KMS-11 (cell line): Measurements from ENCODE around the gene MTX1.

Experiments used
- H2AFZ ChIP-seq: fragments of 200-600 bp; sonication (generic); 2 replicates; pipeline ENCODE4 v1.6.1; 2016; ENCODE audit warnings: antibody characterized with exemption, mixed run types, low read depth
- H3K27ac ChIP-seq: fragments of 200-600 bp; sonication (generic); 2 replicates; pipeline ENCODE4 v1.6.1; 2016; ENCODE audit warnings: mild to moderate bottlenecking, mixed run types
- H3K27me3 ChIP-seq: fragments of 200-600 bp; sonication (generic); 2 replicates; pipeline ENCODE4 v1.6.1; 2017; ENCODE audit warnings: mild to moderate bottlenecking, low read depth, mixed run types, moderate library complexity; ENCODE audit not compliant: insufficient read depth
- H3K36me3 ChIP-seq: fragments of 200-600 bp; sonication (generic); 2 replicates; pipeline ENCODE4 v1.6.1; 2017; ENCODE audit warnings: mild to moderate bottlenecking, mixed run types; ENCODE audit not compliant: insufficient read depth
- H3K4me1 ChIP-seq: fragments of 200-600 bp; sonication (generic); 2 replicates; pipeline ENCODE4 v1.6.1; 2016; ENCODE audit warnings: mild to moderate bottlenecking, low read depth, mixed run types; ENCODE audit not compliant: poor library complexity, severe bottlenecking
- H3K4me2 ChIP-seq: fragments of 200-600 bp; sonication (generic); 2 replicates; pipeline ENCODE4 v1.7.0; 2016; ENCODE audit warnings: mild to moderate bottlenecking, mixed run types
- H3K4me3 ChIP-seq: fragments of 200-600 bp; sonication (generic); IDR thresholded peaks from 2 replicates; pipeline ENCODE4 v1.6.1; 2017; ENCODE audit warnings: low read depth, low read length, mixed read lengths; ENCODE audit not compliant: insufficient read depth
- H3K79me2 ChIP-seq: fragments of 200-600 bp; sonication (generic); 2 replicates; pipeline ENCODE4 v1.6.1; 2016; ENCODE audit warnings: low read depth, mixed run types; ENCODE audit not compliant: insufficient read depth
- H3K9ac ChIP-seq: fragments of 200-600 bp; sonication (generic); 2 replicates; pipeline ENCODE4 v1.6.1; 2016; ENCODE audit warnings: mild to moderate bottlenecking, mixed run types
- H4K20me1 ChIP-seq: fragments of 200-600 bp; sonication (generic); 2 replicates; pipeline ENCODE4 v1.6.1; 2016; ENCODE audit warnings: mild to moderate bottlenecking, mixed run types; ENCODE audit not compliant: insufficient read depth
- TF ChIP-seq, protein P1 (sequence below): fragments of 200-600 bp; sonication (generic); conservative IDR thresholded peaks from 2 replicates; pipeline ENCODE4 v1.6.1; 2017; ENCODE audit warnings: low read depth, mild to moderate bottlenecking, antibody characterized with exemption, low read length, moderate library complexity, mixed read lengths

The MTX1 gene

DNA sequence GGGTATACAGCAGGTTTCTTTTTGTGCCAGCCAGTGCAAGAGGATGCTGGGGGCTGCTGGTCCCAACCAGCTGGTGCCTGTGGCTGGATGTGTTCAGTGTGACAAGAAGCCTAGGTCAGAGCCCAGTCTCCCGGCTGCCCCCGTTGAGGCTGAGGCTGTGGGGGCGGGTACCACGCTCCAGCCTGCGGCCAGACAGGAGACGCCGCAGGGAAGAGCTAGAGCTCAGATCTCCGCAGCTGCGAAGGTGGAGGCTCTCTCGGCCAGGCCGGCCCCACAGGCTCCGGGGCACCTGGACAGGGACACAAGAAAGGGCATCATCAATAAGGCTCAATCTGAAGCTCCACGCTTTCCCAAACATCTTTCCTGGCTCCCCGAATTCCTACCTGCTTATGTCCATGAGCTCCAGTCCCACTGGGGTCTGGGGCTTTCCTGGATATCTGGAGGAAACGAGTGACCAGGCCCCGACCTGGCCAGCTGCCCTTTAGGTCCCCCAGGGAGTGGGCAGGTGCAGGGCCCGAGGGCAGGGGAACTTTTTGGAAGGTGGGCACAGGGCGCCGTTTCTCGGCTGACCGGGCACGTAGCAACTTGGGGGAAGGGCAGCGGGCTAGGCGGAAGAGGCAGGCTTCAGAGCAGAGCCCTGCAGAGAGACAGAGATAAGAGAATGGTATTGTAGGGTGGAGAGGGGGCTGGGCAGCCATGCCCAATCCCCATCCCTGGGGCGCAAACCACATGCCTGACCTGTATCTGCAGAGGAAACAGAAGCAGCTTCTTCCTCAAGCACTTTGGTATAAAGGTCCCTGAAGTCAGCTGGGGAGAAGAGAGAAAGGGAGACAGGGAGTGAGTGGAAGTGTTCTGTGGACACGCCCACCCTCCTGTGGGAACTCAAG is 39.4 kb downstream of the MTX1 start:
- H3K4me3 ChIP-seq, result no peak overlapping the region
- H3K4me2 ChIP-seq, result no peak overlapping the region
- peaks cover 34% of the 10 kb centered on the region for H3K4me1 ChIP-seq
- H3K27me3 ChIP-seq, result no peaks in the 10 kb centered on the region
- no peak overlapping the region for H3K9ac ChIP-seq
- no peak overlapping the region for H2AFZ ChIP-seq
- no peaks in the 10 kb centered on the region for H3K79me2 ChIP-seq
- H4K20me1 ChIP-seq, result no peaks in the 10 kb centered on the region
- no peaks in the 10 kb centered on the region for H3K36me3 ChIP-seq
- TF ChIP-seq, protein P1, sequence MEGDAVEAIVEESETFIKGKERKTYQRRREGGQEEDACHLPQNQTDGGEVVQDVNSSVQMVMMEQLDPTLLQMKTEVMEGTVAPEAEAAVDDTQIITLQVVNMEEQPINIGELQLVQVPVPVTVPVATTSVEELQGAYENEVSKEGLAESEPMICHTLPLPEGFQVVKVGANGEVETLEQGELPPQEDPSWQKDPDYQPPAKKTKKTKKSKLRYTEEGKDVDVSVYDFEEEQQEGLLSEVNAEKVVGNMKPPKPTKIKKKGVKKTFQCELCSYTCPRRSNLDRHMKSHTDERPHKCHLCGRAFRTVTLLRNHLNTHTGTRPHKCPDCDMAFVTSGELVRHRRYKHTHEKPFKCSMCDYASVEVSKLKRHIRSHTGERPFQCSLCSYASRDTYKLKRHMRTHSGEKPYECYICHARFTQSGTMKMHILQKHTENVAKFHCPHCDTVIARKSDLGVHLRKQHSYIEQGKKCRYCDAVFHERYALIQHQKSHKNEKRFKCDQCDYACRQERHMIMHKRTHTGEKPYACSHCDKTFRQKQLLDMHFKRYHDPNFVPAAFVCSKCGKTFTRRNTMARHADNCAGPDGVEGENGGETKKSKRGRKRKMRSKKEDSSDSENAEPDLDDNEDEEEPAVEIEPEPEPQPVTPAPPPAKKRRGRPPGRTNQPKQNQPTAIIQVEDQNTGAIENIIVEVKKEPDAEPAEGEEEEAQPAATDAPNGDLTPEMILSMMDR, result no peak
- no peak overlapping the region for H3K27ac ChIP-seq

DNA sequence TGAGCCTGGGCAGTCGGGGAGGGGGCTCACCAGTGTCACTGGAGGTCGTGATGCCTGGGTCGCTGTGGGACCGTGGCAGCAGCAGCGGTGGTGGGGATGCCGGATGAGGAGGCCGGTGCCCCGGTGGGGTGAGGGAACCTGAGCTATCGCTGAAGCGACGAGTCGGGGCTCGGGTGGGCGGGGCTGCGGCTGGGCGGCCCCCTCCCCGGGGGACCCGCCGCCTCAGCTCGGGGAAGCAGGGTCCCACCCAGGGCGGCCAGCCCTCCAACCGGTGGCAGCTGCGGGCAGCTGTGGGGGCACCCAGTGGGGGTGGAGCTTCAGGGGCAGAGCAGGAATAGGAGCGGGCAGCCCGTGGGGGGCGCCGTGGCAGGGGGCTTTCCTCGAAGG is 41.7 kb downstream of the MTX1 start:
- peak overlapping the region; percentile 72 for H3K9ac ChIP-seq

DNA sequence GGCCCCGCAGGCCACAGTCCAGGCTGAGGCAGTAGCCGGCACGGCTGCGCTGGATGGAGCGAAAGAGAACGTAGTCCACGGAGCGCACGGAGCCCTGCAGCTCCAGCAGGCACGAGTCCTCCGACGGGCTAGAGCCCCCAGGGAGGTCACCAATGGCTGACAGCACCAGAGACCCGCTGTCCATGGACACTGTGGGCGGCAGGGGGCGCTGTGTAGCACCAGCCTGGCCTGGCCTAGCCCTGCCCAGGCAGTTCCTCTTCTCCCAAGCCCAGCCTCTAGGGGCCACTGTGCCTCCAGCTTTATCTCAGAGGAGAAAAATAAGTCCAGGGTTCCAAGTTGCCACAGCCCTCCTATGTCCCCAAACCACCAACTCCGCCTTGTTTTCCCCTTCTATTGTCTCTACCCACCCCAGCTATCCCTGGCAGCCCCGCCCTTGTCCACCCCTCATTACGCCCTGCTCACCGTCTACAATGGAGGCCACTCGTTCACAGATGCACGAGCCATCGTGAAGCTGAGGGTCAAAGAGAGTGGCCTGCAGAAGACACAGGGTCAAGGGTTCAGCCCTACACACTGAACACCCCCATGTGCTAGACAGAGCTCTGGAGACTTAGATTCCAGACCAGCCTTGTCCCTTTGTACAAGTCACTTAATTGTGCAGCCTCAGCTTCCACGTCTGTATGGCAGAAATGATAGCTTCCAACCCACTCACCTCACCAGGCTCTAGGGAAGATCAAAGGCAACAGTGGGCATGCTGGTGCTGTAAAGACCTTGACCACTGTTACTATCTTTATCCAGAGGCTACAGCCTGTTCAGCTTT is 42.3 kb downstream of the MTX1 start:
- H4K20me1 ChIP-seq, result no peaks in the 10 kb centered on the region
- no peaks in the 10 kb centered on the region for H3K79me2 ChIP-seq
- no peaks in the 10 kb centered on the region for H3K27me3 ChIP-seq
- H3K36me3 ChIP-seq, result no peaks in the 10 kb centered on the region
- TF ChIP-seq, protein P1, result peak; percentile 100
- peak overlapping the region; percentile 98 for H3K4me3 ChIP-seq
- H3K27ac ChIP-seq, result peak overlapping the region; percentile 30
- H3K4me1 ChIP-seq, result peaks cover 33% of the 10 kb centered on the region
- peak overlapping the region; percentile 91 for H3K4me2 ChIP-seq
- peak overlapping the region; percentile 99 for H2AFZ ChIP-seq
- H3K9ac ChIP-seq, result peak overlapping the region; percentile 72

More for the DNA sequence above, 41.7 kb downstream of the MTX1 start:
- H3K27me3 ChIP-seq, result no peaks in the 10 kb centered on the region
- peak overlapping the region; percentile 99 for H2AFZ ChIP-seq
- H3K4me2 ChIP-seq, result peak overlapping the region; percentile 91
- no peaks in the 10 kb centered on the region for H3K36me3 ChIP-seq
- H4K20me1 ChIP-seq, result no peaks in the 10 kb centered on the region
- TF ChIP-seq, protein P1, result no peak
- H3K4me1 ChIP-seq, result peaks cover 35% of the 10 kb centered on the region
- peak overlapping the region; percentile 30; the same call in 1 of the 2 replicates for H3K27ac ChIP-seq
- no peaks in the 10 kb centered on the region for H3K79me2 ChIP-seq
- peak overlapping the region; percentile 98 for H3K4me3 ChIP-seq

DNA sequence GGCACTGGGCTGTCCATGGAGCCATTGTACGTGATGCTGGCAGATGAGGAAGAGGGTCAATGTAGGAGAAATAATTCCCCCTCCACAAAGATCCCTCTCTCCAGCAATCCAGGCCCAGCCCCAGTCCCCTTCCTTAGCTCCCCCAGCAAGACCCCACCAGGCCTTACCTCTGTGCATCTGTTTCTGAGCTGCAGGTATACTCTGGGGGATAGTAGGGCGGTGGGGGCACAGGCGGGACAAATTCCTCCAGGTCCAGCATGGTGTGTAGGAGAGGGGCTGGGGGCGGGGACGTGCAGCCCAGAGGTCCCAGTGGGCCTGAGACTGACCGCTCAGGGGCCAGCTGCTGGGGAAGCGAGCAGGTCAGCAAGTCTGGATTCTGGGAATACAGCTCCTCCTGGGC is 43.1 kb downstream of the MTX1 start:
- no peaks in the 10 kb centered on the region for H3K79me2 ChIP-seq
- H2AFZ ChIP-seq, result no peak overlapping the region
- H3K4me2 ChIP-seq, result no peak overlapping the region
- TF ChIP-seq, protein P1, result no peak
- no peak overlapping the region for H3K9ac ChIP-seq
- no peaks in the 10 kb centered on the region for H3K36me3 ChIP-seq
- no peaks in the 10 kb centered on the region for H4K20me1 ChIP-seq
- H3K27ac ChIP-seq, result no peak overlapping the region
- H3K27me3 ChIP-seq, result no peaks in the 10 kb centered on the region
- H3K4me1 ChIP-seq, result peaks cover 31% of the 10 kb centered on the region
- H3K4me3 ChIP-seq, result no peak overlapping the region
